ENCODE measurements around the gene KRTAP12-2.
"Not testable (repeated sequence)": the region's sequence is repeated elsewhere in the genome, so short reads cannot be mapped to it uniquely, and the experiment has no call there.

The KRTAP12-2 gene

DNA sequence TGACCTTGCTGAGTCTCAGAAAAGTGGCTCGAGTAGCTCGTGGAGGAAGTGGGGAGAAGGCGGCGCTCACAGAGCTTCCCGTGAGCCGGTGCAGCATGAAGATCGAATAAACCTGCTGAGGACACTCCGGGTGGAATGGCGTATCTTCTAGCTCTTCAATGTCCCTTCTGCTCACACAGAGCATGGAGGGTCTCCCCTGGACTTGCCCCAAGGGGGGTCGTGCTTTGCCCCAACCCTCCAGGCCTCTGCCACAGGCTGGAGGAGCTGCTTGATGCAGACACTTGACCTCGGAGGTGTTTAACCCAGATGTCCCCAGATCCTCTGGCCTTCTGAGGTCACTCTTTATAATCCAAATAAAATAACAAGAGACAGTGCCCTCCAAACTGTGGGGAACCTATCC lies 28.0 kb upstream of the KRTAP12-2 start:
- Histone ChIP-seq H3K27me3 (replicated peaks; ENCODE audit: control insufficient read depth, insufficient read depth, low read length) (no peaks in the 10 kb centered on the region; the same call in 1 of the 2 replicates), H3K4me3 (replicated peaks; ENCODE audit: low read depth, low read length) (no peak overlapping the region), H3K36me3 (ENCODE audit: control insufficient read depth, insufficient read depth, low read length) (no peaks in the 10 kb centered on the region)
- DNase-seq (ENCODE audit: extremely low read depth, insufficient read length), result no peak
- TF ChIP-seq, protein P1, sequence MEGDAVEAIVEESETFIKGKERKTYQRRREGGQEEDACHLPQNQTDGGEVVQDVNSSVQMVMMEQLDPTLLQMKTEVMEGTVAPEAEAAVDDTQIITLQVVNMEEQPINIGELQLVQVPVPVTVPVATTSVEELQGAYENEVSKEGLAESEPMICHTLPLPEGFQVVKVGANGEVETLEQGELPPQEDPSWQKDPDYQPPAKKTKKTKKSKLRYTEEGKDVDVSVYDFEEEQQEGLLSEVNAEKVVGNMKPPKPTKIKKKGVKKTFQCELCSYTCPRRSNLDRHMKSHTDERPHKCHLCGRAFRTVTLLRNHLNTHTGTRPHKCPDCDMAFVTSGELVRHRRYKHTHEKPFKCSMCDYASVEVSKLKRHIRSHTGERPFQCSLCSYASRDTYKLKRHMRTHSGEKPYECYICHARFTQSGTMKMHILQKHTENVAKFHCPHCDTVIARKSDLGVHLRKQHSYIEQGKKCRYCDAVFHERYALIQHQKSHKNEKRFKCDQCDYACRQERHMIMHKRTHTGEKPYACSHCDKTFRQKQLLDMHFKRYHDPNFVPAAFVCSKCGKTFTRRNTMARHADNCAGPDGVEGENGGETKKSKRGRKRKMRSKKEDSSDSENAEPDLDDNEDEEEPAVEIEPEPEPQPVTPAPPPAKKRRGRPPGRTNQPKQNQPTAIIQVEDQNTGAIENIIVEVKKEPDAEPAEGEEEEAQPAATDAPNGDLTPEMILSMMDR (IDR thresholded peaks at IDR 0.05; ENCODE audit: insufficient read depth, low read length, poor library complexity, severe bottlenecking), result no peak

DNA sequence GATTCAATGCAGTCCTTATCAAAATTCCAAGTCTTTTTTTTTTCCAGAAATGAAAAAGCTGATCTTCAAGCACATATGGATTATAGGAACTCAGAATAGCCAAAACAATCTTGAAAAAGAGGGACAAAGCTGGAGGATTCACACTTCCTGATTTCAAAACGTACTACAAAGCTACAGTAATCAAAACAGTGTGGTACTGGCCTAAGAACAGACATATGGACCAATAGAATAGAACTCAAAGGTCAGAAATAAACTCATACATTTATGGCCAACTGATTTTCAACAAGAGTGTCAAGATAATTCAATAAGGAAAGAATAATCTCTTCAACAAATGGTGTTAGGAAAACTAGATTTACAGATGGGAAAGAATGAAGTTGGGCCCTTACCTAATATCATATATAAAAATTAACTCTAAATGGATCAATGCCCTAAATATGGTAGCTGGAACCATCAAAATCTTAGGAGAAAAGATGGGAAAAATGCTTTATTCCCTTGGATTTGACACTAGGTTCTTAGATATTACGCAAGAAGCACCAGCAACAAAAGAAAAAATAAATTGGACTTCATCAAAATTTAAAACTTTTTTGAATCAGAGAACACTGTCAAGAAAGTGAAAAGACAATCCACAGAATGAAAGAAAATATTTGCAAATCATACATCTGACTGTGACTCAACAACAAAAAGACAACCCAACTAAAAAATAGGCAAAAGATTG lies 26.2 kb upstream of the KRTAP12-2 start:
- TF ChIP-seq, protein P1 (IDR thresholded peaks at IDR 0.05; ENCODE audit: insufficient read depth, low read length, poor library complexity, severe bottlenecking), result no peak
- Histone ChIP-seq H3K36me3 (ENCODE audit: control insufficient read depth, insufficient read depth, low read length) (no peaks in the 10 kb centered on the region), H3K4me3 (replicated peaks; ENCODE audit: low read depth, low read length) (no peak overlapping the region), H3K27me3 (replicated peaks; ENCODE audit: control insufficient read depth, insufficient read depth, low read length) (no peaks in the 10 kb centered on the region; the same call in 1 of the 2 replicates)
- no peak for DNase-seq (ENCODE audit: extremely low read depth, insufficient read length)

DNA sequence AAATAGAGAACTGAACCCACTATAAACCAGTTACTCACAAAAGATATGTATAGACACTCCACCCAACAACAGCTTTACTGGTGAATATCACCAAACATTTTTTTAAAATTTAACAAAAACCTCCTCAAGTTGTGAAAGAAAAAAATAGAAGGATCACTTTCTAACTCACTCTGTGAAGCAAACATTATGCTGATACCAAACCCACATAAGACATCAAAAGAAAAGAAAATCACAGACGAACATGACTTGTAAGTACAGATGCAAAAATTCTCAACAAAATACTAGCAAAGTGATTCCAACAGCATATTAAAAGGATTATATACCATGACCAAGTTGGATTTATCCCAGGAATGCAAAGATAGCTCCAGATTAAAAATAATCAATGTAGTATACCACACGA lies 25.0 kb upstream of the KRTAP12-2 start:
- no peaks in the 10 kb centered on the region for H3K36me3 ChIP-seq (ENCODE audit: control insufficient read depth, insufficient read depth, low read length)
- DNase-seq (ENCODE audit: extremely low read depth, insufficient read length), result no peak
- no peak overlapping the region for H3K4me3 ChIP-seq (replicated peaks; ENCODE audit: low read depth, low read length)
- no peaks in the 10 kb centered on the region; the same call in 1 of the 2 replicates for H3K27me3 ChIP-seq (replicated peaks; ENCODE audit: control insufficient read depth, insufficient read depth, low read length)
- TF ChIP-seq, protein P1 (IDR thresholded peaks at IDR 0.05; ENCODE audit: insufficient read depth, low read length, poor library complexity, severe bottlenecking), result no peak

DNA sequence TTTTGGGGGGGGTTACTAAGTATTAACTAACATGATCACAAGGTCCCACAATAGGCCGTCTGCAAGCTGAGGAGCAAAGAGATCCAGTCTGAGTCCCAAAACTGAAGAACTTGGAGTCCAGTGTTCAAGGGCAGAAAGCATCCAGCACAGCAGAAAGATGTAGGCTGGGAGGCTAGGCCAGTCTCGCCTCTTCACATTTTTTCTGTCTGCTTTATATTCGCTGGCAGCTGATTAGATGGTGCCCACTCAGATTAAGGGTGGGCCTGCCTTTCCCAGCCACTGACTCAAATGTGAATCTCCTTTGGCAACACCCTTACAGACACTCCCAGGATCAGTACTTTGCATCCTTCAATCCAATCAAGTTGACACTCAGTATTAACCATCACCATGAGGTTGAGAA lies 23.0 kb upstream of the KRTAP12-2 start:
- not testable (repeated sequence) for H3K36me3 ChIP-seq (ENCODE audit: control insufficient read depth, insufficient read depth, low read length); H3K4me3 ChIP-seq (replicated peaks; ENCODE audit: low read depth, low read length); DNase-seq (ENCODE audit: extremely low read depth, insufficient read length); H3K27me3 ChIP-seq (replicated peaks; ENCODE audit: control insufficient read depth, insufficient read depth, low read length)

DNA sequence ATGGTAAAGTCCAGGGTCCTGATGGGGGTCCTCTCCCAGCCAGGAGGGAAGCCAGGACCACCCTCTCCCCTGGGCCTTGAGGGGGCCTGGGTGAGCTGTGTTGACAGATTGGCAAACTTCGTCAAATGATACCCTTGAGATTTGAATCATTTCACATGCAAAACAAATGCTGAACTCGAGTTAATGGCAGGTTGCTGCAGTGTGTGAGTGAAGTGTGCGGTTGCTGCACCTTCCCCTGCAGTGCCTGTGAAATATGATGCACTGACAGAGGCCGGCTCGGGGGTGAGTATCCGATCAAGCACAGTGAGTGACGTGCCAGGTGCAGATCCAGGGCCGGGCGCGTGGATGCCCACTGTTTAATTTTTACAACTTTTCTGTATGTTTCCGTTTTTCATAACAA lies 20.9 kb upstream of the KRTAP12-2 start:
- H3K36me3 ChIP-seq (ENCODE audit: control insufficient read depth, insufficient read depth, low read length), result no peaks in the 10 kb centered on the region
- TF ChIP-seq, protein P1 (IDR thresholded peaks at IDR 0.05; ENCODE audit: insufficient read depth, low read length, poor library complexity, severe bottlenecking), result no peak
- no peaks in the 10 kb centered on the region; the same call in 1 of the 2 replicates for H3K27me3 ChIP-seq (replicated peaks; ENCODE audit: control insufficient read depth, insufficient read depth, low read length)
- H3K4me3 ChIP-seq (replicated peaks; ENCODE audit: low read depth, low read length), result no peak overlapping the region
- DNase-seq (ENCODE audit: extremely low read depth, insufficient read length), result no peak

DNA sequence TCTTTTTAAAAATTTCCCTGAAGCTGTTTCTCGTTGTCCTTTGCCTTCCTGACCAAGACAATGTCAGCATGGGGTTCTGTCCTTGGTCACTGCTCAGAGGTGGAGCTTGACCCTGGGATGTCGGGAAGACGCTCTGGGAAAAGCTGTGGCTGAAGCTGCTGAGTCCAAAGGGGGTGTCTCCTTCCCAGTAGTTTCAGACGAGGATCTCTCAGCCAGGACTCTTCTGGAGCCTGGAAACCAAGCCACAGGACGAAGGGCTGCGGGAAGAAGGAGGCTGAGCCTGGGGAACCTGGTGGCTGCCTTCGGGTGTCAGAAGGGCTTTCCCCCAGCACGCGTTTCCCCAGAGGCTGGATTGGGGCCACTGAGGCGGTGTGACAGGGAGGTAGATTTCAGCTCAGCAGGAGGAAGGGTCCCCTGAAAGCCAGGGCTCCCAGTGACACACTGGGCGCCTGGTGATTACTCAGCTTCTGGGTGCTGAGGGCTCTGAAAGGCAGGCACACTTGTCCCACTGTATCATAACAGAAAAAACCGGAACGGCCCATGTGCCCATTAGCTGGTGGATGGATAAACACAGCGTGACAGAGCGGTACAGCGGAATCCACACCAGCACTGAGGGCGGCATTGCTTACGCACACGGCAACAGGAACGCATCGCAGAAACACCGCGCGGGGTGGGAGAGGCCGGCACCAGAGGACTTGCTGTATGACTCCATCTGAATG lies 20.3 kb upstream of the KRTAP12-2 start:
- H3K27me3 ChIP-seq (replicated peaks; ENCODE audit: control insufficient read depth, insufficient read depth, low read length), result no peaks in the 10 kb centered on the region; the same call in 1 of the 2 replicates
- no peak for DNase-seq (ENCODE audit: extremely low read depth, insufficient read length)

More for the DNA sequence above, 20.3 kb upstream of the KRTAP12-2 start:
- Histone ChIP-seq H3K4me3 (replicated peaks; ENCODE audit: low read depth, low read length) (no peak overlapping the region), H3K36me3 (ENCODE audit: control insufficient read depth, insufficient read depth, low read length) (no peaks in the 10 kb centered on the region)
- TF ChIP-seq, protein P1 (IDR thresholded peaks at IDR 0.05; ENCODE audit: insufficient read depth, low read length, poor library complexity, severe bottlenecking), result no peak

Data from GM06990 (cell line).